Measurements from ENCODE around the gene MCUR1.

The MCUR1 gene

DNA sequence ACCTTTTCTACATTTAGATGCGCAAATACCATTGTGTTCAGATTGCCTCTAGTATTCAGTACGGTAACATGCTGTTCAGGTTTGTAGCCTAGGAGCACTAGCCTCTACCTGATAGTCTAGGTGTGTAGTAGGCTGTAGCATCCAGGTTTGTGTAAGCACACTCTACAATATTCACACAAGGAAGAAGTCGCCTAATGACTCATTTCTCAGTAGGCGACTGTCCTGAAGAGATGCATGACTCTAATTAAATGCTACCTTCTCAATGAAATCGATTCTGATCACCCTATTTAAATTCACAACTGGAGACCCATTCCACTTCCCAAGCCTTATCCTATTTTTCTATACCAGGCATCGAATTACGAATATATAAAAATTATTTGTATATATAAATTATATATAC lies 1.3 kb downstream of the MCUR1 start:
- no peaks in the 10 kb centered on the region for H3K27me3 ChIP-seq
- peaks cover 5 to 34% (median 18%) of the 10 kb centered on the region in 11 experiments; a peak in 15 of 22 replicates for H3K36me3 ChIP-seq
- peak overlapping the region; percentile 69 to 92 (median 84) for H3K4me2 ChIP-seq
- peak overlapping the region; percentile 94 to 98 (median 96) for H3K9ac ChIP-seq
- H3K9me3 ChIP-seq (replicated peaks in 1 of 11) = no peaks in the 10 kb centered on the region; a peak in 1 of 22 replicates
- TF ChIP-seq Cebpa-rat (IDR thresholded peaks at IDR 0.05) = no peak
- H3K27ac ChIP-seq = peak overlapping the region in 9 of 11 experiments; percentile 94 to 97 (median 96); a peak in 11 of 22 replicates
- H4K20me1 ChIP-seq = peaks cover 9 to 44% (median 30%) of the 10 kb centered on the region in 11 experiments; a peak in 19 of 22 replicates
- peak overlapping the region; percentile 82 to 92 (median 88) for H3K4me3 ChIP-seq
- H3K4me1 ChIP-seq = peaks cover 21 to 43% (median 29%) of the 10 kb centered on the region in 10 experiments

DNA sequence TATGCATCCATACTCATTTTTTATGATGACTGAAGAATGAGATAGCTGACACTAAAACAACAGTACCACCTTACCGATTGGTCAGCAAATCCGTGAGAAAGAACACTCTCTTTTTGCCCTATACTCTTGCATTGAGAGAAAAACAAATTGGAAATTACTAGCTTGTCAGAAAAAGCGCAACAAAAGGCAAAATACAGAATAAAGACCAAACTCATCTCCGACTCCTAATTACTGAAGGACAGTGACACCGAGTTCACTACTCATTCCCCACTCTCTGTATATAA lies 2.1 kb downstream of the MCUR1 start:
- Histone ChIP-seq H3K36me3 (peaks cover 11 to 41% (median 24%) of the 10 kb centered on the region in 11 experiments; a peak in 16 of 22 replicates), H3K9ac (no peak overlapping the region; a peak in 1 of 22 replicates), H4K20me1 (peaks cover 9 to 52% (median 30%) of the 10 kb centered on the region in 11 experiments; a peak in 19 of 22 replicates), H3K27me3 (no peaks in the 10 kb centered on the region), H3K4me3 (peak overlapping the region in 3 of 10 experiments; percentile 82 to 88 (median 85); a peak in 5 of 20 replicates), H3K9me3 (replicated peaks in 1 of 11) (no peaks in the 10 kb centered on the region), H3K4me1 (peaks cover 21 to 43% (median 29%) of the 10 kb centered on the region in 10 experiments), H3K4me2 (peak overlapping the region; percentile 69 to 92 (median 84)), H3K27ac (no peak overlapping the region)
- TF ChIP-seq Cebpa-rat (IDR thresholded peaks at IDR 0.05) = no peak

DNA sequence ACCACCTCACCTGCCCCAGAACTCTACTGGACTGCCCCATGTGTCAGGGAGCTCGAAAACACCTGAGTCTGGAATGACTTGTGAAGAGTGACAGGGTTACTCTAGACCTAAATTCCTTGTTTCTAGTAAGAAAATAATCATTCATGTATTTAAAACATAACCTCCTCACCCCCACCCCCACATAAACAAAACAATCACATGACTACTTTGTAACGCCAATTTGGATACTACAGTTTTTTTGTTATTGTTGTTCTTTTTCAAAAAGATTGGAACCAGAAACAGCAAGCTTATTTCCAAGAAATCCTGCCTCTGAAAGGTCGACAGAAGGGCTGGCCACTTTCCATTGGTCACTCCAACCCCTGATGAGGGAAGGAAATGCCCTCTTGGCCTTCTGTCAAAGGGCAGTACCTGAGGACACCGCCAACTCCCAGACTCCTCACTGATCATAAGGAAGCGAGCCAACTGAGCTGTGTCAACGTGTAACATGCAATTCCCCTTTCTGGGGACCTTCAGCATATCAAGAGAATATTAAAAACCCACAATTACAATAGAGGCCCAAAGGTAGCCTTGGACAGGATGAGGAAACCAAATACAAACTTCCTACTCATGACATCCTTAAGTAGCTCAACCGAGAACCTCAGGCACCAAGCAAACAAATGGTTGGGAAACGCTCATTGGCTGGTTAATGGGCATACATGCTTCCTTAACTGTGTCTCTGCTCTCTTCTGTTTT lies 2.6 kb downstream of the MCUR1 start:
- no peaks in the 10 kb centered on the region for H3K27me3 ChIP-seq
- peaks cover 13 to 46% (median 28%) of the 10 kb centered on the region in 11 experiments; a peak in 19 of 22 replicates for H3K36me3 ChIP-seq
- peaks cover 21 to 43% (median 29%) of the 10 kb centered on the region in 10 experiments for H3K4me1 ChIP-seq
- H3K4me3 ChIP-seq = peak overlapping the region in 1 of 10 experiments; percentile 85; a peak in 2 of 20 replicates
- peaks cover 9 to 57% (median 32%) of the 10 kb centered on the region in 11 experiments; a peak in 20 of 22 replicates for H4K20me1 ChIP-seq
- no peak for TF ChIP-seq Cebpa-rat (IDR thresholded peaks at IDR 0.05)
- no peak overlapping the region for H3K27ac ChIP-seq
- peak overlapping the region; percentile 69 to 92 (median 84) for H3K4me2 ChIP-seq
- no peak overlapping the region for H3K9ac ChIP-seq
- H3K9me3 ChIP-seq (replicated peaks in 1 of 11) = no peaks in the 10 kb centered on the region

DNA sequence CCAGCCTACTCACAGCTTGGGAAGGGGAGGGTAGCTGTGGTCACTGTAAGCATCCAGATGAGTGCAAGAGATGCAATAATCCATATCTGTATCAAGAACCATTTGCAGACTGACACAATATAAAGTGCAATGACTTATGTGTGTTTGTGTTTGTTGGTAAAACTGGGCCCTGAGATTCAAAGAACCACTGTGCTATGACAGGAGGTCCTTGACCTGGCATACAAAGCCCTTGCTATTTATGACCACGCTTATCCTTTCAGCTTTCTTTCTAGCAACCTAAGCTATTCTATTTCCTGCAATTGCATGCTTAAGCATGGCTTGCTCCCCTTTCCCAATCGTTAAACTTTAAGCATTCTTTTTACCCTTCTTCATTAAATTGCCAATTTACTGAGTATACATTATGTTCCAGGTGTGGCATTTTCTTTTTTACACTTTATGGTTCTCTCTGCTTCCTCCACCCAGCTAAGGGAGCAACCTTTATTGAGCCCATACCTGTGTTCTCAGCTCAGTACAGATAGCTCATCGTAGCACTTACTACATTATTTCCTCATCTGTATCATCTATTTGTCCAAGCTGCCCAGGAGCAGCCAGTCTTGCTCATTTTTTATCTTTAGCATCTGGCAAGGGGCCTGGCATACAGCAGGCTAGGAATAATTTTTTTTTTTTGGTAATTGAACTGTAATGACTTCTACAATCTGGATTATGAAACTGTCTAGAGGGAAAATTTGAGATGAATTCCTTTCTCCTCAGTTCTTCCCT lies 3.5 kb downstream of the MCUR1 start:
- peak overlapping the region in 4 of 11 experiments; percentile 77 to 92 (median 82); a peak in 6 of 22 replicates for H3K4me2 ChIP-seq
- H3K9me3 ChIP-seq (replicated peaks in 1 of 11) = no peaks in the 10 kb centered on the region
- no peak overlapping the region for H3K27ac ChIP-seq
- H4K20me1 ChIP-seq = peaks cover 9 to 60% (median 32%) of the 10 kb centered on the region in 11 experiments; a peak in 20 of 22 replicates
- H3K36me3 ChIP-seq = peaks cover 22 to 56% (median 38%) of the 10 kb centered on the region in 11 experiments; a peak in 21 of 22 replicates
- peaks cover 21 to 42% (median 29%) of the 10 kb centered on the region in 10 experiments for H3K4me1 ChIP-seq
- no peak overlapping the region for H3K4me3 ChIP-seq
- TF ChIP-seq Cebpa-rat (IDR thresholded peaks at IDR 0.05) = no peak
- no peaks in the 10 kb centered on the region for H3K27me3 ChIP-seq
- H3K9ac ChIP-seq = no peak overlapping the region

DNA sequence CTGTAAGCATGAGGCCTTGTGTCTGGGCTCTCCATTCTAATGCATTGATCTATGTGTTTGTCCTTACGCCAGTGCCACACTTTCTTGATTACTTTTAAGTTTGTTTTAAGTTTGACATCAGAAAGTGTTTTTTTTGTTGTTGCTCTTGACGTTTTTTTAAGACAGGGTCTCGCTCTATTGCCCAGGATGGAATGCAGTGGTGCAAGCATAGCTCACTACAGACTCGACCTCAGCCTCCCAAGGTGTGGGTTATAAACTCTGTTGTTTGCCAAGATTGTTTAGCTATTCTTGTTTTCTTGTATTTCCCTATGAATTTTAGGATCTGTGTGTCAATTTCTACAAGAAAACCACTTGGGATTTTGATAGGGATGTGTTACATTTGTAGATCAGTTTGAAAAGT lies 5.6 kb downstream of the MCUR1 start:
- Histone ChIP-seq H3K27me3 (no peaks in the 10 kb centered on the region), H3K9me3 (replicated peaks in 1 of 11) (no peaks in the 10 kb centered on the region), H3K36me3 (peaks cover 40 to 76% (median 57%) of the 10 kb centered on the region in 11 experiments), H3K4me2 (no peak overlapping the region), H4K20me1 (peaks cover 9 to 60% (median 32%) of the 10 kb centered on the region in 11 experiments; a peak in 20 of 22 replicates), H3K9ac (no peak overlapping the region), H3K4me1 (peaks cover 17 to 30% (median 25%) of the 10 kb centered on the region in 10 experiments), H3K27ac (no peak overlapping the region), H3K4me3 (no peak overlapping the region)
- no peak for TF ChIP-seq Cebpa-rat (IDR thresholded peaks at IDR 0.05)

DNA sequence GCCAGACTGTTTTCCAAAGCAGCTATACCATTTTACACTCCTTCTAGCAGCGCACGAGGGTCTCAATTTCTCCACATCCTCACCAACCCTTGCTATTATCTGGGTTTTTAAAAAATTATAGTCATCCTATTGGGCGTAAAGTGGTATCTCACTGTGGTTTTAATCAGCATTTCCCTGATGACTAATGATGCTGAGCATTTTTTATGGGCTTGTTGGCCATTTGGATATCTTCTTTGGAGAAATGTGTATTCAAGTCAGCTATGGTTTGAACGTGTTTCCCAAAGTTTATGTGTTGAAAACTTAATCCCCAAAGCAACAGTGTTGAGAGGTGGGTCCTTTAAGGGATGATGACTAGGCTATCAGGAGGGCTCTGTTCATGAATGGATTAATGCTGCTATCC lies 6.7 kb downstream of the MCUR1 start:
- Histone ChIP-seq H3K27ac (no peak overlapping the region), H3K4me3 (no peak overlapping the region), H3K4me1 (peaks cover 11 to 25% (median 18%) of the 10 kb centered on the region in 10 experiments), H3K9me3 (replicated peaks in 1 of 11) (no peaks in the 10 kb centered on the region), H4K20me1 (peaks cover 9 to 49% (median 28%) of the 10 kb centered on the region in 11 experiments; a peak in 20 of 22 replicates), H3K9ac (no peak overlapping the region), H3K4me2 (no peak overlapping the region), H3K27me3 (no peaks in the 10 kb centered on the region), H3K36me3 (peaks cover 51 to 87% (median 68%) of the 10 kb centered on the region in 11 experiments)
- TF ChIP-seq Cebpa-rat (IDR thresholded peaks at IDR 0.05) = no peak

DNA sequence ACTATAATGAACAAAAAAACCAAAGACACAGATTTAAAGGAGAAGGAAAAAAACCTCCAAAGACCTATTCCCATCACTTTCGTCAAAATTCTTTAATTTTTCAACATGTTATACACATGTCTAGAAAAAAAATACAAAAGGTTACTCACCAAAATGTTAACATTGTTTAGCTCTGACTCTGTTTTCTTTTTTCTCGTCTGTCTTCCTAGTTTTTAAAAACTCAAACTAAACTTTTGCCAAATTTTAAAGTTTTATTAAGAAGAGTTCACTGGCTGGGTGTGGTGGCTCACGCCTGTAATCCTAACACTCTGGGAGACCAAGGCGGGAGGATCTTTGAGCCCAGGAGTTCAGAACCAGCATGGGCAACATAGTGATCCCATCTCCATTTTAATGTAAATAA lies 10.8 kb downstream of the MCUR1 start:
- Histone ChIP-seq H3K27me3 (no peaks in the 10 kb centered on the region), H3K27ac (no peak overlapping the region), H3K4me3 (no peak overlapping the region), H3K4me2 (no peak overlapping the region), H3K9me3 (replicated peaks in 1 of 11) (no peaks in the 10 kb centered on the region), H3K4me1 (0 out of 20 replicates have a peak, but pooled peaks cover 0 to 4% (median 0%) of the 10 kb centered on the region in 10 experiments), H3K9ac (no peak overlapping the region), H4K20me1 (peaks cover 0 to 22% (median 11%) of the 10 kb centered on the region in 11 experiments; a peak in 10 of 22 replicates), H3K36me3 (peaks cover 85 to 100% (median 96%) of the 10 kb centered on the region in 11 experiments)
- TF ChIP-seq Cebpa-rat (IDR thresholded peaks at IDR 0.05) = no peak

DNA sequence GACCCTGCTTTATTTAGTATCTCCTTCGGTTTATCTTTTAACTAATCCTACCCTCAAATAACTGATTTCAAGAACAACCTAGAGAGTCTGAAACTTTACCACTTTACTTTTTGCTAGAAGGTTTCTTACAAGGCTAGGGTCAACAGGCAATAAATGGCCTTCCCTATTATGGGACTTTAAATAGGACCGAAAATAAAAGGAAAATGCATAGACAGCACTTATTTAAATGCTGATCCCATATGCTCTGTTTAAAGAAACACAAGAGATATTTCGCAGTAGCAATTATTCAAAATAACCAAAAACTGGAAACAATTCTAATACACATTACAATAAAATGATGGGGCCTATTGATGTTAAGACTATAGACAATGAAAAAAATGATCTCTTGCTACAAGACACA lies 13.7 kb downstream of the MCUR1 start:
- no peak for TF ChIP-seq Cebpa-rat (IDR thresholded peaks at IDR 0.05)
- 0 out of 20 replicates have a peak, but pooled peaks cover 0 to under 1% (median 0%) of the 10 kb centered on the region in 10 experiments for H3K4me1 ChIP-seq
- no peak overlapping the region for H3K9ac ChIP-seq
- H4K20me1 ChIP-seq = no peaks in the 10 kb centered on the region; a peak in 2 of 22 replicates
- H3K9me3 ChIP-seq (replicated peaks in 1 of 11) = no peaks in the 10 kb centered on the region
- no peak overlapping the region for H3K4me3 ChIP-seq
- no peak overlapping the region for H3K27ac ChIP-seq
- H3K36me3 ChIP-seq = peaks cover 75 to 97% (median 88%) of the 10 kb centered on the region in 11 experiments
- no peak overlapping the region for H3K4me2 ChIP-seq
- no peaks in the 10 kb centered on the region for H3K27me3 ChIP-seq

DNA sequence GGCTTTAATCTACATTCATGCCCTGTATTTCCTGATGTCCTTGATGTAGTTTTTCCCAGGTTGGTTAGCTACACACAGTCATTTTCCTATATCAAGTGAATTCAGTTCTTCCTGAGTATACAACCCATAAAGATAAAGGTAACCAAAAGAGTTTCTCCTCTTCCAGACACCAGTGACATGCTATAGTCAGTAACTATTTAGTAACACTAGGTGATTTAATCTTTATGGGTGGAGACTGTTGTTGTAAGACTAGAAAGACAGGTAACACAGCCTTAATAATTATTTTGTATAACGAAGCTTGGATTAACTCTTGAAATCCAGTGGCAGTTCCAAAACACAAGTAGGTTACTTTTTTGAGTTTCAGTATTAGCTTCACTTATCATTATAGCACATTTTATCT lies 17.6 kb downstream of the MCUR1 start:
- no peak overlapping the region for H3K4me2 ChIP-seq
- no peak overlapping the region for H3K4me3 ChIP-seq
- peaks cover 12 to 26% (median 16%) of the 10 kb centered on the region in 10 experiments for H3K4me1 ChIP-seq
- H3K27ac ChIP-seq = no peak overlapping the region
- no peaks in the 10 kb centered on the region for H3K27me3 ChIP-seq
- no peaks in the 10 kb centered on the region; a peak in 1 of 22 replicates for H4K20me1 ChIP-seq
- peaks cover 60 to 83% (median 75%) of the 10 kb centered on the region in 11 experiments for H3K36me3 ChIP-seq
- H3K9me3 ChIP-seq (replicated peaks in 1 of 11) = no peaks in the 10 kb centered on the region
- TF ChIP-seq Cebpa-rat (IDR thresholded peaks at IDR 0.05) = no peak
- no peak overlapping the region for H3K9ac ChIP-seq

Measured in BLaER1 treated with 17β-estradiol and CSF1 and Interleukin-3, amounts not matched to agents 10 nM and 100 nM (cell line).